HG03457 (cell line): Measurements from ENCODE around the gene ZNF319.

Source experiments
- ATAC-seq: cut with Tn5 transposase; IDR thresholded peaks from one replicate; pipeline ENCODE4 v1.9.1; 2021; ENCODE audit warnings: moderate number of reproducible peaks; ENCODE audit not compliant: unreplicated experiment

Gene ZNF319

DNA sequence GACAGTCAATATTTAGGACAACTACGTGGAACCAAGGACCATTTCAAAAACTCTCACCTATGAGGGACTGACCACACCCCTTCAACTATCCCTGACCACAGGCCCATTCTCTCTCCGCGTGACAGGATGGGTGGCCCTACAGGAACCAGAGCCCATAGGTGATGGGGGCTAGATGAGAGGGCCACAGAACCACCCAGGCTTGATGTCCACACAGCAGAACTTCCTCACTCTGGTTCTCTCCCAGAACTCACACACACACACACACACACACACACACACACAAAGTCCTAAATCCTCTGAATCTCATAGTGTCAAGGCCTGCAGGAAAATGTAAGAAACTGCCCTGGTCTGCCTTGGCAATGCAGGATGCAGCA lies 1.5 kb downstream of the ZNF319 start:
- ATAC-seq, result no peak

DNA sequence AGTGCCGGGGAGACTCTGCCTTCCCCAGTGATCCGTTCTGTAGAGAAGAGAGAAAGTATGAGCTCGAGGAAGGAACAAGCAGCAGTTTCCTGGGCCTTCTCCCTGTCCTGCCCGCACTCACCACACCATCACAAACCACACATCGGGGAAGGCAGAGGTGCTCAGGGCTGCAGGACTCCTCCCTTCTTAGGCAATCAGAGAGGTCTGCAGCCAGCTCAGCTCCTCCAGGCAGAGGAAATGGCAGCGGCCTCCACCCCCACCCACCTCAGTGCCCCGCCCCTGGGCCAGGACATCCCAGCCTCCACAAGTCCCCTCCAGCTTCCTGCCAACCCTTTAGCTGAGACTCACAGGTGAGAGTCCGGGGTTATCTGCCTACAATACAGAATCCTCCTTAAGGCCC lies 2.0 kb downstream of the ZNF319 start:
- ATAC-seq, result no peak

DNA sequence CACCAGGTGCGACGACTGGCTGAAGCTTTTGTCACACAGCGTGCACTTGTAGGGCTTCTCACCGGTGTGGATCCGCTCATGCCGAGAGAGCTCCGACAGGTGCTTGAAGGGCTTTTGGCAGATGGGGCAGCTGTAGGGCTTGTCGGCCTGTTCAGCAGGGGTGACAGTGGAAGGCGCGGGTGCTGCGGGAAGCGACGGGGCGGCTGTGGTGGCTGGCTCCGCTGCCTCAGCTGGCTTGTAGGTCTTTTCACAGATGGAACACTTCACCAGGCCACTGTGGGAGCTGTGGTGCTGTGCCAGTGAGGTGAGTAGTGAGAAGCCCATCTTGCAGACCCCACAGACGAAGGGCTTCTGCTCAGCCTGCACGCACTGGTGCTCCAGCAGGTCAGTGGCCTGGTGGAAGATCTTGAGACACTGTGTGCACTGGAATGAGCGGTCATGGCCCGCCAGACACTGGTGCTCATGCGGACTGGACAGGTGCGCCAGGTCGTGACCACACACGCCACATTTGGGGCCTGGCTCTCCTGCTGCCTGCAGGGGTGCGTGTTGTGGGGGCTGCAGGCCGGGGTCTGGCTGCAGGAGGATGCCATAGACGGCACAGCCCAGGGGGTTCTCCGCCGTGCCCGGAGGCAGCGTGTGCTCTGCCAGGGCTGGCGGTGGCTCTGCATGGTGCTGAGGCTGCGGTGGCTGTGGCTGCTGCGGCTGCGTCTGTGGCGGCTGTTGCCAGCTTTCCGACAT lies 2.8 kb downstream of the ZNF319 start:
- ATAC-seq, result no peak

DNA sequence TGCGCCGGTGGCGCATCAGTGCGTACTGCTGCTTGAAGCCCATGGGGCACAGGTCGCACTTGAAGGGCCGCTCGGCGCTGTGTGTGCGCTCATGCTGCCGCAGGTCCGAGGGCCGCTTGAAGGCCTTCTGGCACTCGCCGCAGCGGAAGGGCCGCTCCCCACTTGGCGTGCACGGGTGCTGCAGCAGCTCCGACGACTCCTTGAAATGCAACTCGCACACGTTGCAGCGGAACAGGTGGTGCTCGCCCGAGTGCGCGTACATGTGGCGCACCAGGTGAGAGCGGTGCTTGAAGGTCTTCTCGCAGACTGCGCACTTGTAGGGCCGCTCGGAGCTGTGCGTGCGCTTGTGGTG lies 3.3 kb downstream of the ZNF319 start:
- no peak for ATAC-seq

DNA sequence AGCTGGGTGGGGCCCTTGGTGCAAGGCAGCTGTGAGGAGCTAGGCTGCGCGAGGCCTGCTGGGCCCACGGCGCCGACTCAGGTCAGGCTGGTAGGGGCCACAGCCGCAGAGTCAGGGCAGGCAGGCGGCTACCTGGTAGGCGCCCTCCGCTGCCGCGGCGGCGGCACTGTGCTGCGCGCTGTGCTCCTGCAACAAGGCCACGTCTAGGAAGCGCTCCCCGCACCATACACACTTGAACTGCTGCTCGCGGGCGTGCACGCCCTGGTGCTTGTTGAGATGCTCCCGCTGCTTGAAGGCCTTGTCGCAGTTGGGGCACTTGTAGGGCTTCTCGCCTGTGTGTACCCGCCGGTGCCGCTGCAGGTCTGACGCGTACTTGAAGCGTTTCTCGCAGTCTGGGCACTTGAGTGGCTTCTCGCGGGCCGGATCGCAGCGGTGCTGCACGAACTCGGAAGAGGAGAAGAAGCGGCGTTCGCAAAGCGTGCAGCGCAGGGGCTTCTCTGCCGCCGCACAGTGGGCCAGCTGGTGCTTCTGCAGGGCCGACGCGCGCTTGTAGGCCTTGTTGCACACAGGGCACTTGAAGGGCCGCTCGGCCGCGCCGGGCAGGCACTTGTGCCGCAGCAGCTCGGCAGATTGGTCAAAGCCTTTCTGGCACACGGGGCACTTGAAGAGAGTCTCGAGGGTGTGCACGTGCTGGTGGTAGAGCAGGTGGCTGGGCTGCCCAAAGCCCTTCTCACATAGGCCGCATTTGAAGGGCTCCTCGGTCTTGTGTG lies 3.9 kb downstream of the ZNF319 start:
- ATAC-seq, result no peak

DNA sequence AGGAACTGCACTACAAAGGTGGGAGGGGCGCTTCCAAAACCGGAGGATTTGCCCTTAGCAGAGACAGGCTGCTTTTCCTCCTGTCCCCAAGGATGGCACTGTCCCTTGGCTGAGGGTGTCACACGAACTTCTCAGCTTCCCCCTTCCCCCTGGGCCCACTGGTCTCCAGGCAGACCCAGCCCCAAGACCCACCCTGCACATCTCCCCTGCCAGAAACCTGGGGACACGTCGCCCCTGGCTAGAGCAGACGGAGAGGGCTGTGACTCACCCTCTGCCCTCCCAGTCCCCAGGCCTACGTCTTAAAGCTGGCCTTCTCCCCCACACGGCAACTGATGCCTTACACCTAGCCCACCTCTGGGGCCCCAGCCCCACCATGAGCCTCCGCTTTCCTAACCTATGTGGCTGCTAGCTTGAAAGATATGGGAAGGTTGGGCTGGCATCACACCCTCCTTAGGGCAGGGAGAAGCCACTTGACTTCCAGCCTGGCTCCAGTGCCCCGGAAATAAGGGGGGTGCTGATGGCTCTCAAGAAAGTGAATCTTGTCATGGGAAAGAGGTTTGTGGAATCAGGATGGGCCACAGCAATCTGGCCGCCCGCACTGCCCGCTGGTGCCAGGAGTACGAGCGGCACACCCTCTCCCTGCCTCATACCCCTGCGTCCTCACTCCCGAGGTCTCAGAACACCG lies 4.6 kb downstream of the ZNF319 start:
- no peak for ATAC-seq

DNA sequence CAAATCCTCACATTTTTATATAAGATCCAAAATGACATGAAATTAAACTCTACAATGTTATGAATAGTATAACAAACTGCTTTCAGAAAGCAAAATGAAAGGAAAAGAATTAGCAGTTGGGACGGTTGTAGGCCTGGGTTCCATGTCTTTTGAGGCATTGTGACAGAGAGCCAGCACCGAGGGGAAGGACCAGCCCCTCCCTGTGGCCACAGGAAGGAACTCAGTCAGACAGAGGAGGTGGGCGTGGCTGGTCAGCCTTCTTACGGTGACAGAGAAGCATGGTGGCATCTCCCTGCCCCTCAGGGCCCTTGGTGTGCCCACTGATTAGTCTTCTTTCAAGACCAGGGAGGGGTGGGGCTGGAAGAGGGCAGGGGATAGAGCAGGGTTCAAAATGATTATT lies 5.7 kb downstream of the ZNF319 start:
- no peak for ATAC-seq

DNA sequence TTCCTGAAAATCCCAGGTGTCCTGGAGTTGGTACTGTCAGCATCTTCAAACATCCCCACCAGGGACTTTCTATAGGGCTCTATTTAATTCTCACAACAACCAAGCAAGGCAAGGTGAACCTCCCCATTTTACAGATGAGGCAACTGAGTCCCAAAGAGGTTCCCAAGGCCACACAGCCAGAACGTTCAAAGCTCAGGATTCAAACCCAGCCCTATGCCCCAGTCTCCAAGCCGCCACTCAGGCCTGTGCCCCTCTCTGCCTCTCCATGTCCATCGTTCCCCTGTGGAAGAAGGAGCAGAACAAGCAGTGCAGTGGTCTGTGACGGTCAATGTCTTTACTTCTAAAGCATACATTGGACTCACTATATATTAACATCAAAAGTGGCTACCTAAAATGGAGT lies 6.1 kb downstream of the ZNF319 start:
- no peak for ATAC-seq

DNA sequence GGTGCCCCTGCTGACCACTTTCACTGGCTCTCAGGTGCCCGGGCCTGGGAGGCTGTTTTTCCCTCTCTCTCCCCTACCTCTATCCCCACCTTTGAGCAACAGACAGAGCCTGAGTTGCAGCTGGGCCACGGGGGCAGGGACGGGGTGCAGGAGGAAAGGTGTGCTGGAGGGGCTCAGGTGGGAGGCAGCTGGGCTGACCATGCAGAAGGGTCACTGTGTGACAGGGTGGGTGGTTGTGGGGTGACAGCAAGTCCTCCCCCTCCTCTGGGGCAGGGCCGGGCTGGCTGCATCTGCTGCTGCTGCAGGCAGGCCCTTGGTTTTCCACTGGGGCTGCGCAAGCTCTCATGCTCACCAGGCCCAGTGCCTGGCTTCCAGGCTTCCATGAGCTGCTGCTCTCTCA lies 6.6 kb downstream of the ZNF319 start:
- no peak for ATAC-seq

DNA sequence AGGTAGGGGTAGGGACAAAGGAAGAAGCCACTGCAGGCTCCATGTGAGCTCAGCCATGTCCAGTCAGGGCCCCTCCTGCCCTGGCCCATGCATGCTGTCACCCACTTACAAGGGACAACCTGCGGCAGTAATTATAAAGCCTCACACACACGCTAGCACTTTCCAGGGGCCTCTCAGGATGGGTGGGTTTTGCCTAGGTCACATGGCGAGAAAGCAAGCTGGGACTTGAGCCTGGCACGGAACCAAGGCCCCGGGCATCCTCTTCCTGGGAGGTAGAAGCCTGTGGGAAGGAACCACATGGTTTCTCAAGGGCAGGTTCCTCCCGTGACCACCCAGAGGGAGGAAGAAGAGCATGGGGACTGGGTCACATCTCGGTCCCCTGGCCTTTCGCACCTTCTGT lies 7.0 kb downstream of the ZNF319 start:
- ATAC-seq, result no peak

DNA sequence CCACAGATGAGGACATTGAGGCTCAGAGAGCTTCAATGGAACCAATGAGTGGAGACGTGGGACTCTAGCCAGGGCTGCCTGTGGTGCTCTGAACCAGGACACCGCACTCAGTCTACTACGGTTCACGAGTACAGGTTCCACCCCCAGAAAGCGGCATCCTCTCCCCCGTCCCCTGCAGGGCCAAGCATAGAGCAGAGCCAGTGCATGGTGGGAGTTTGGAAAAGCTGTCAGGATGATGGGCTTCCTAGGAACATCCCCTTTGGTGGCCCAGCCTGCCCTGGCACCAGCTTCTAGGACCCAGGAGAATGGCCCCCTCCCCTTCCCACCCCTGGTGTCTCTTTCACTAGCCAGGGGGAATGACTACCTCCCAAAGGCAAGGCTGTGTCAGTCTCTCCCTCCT lies 8.4 kb downstream of the ZNF319 start:
- no peak for ATAC-seq

DNA sequence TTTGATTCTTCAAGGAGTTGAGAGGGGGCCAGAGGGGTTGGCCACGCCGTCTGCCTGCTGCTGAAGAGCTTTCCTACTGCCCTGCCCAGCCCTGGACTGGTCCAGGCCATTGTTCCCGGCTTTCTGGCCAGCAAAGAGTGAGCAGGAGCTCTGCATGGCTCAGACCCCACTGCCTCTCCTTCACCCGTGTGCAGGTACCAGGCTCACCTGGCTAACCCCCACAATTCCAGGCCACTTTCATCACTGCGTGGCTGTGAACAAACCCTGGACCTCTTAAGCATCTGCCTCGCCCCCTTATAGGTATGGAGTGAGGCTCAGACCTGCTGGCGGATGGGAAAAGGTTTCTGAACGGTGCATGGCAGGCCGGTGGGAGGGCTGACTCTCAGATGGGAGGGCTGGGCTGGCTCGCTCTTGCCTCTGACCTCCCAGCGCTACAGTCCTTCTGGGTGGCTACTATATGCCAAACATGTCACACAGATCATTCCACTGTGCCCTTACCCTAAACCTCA lies 8.9 kb downstream of the ZNF319 start:
- ATAC-seq, result no peak

DNA sequence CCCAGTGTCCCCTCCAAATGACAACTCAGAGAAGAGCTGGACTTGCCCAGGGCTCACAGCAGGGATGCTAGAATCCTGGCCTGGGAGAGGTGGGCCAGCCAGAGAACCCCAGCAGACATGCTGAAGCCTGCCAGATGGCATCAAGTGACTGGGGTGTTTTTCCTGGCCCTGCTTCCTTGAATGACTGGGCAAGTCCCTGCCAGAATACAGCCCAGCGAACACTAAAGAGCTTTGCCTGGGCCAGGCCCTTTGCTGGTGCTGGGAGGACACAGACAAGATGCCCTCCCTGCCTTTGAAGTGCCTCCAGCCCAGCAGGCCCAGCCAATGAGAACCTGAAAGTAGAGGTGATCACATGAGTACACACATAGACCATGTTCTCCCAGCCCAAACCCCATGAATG lies 11.5 kb downstream of the ZNF319 start:
- ATAC-seq, result no peak

DNA sequence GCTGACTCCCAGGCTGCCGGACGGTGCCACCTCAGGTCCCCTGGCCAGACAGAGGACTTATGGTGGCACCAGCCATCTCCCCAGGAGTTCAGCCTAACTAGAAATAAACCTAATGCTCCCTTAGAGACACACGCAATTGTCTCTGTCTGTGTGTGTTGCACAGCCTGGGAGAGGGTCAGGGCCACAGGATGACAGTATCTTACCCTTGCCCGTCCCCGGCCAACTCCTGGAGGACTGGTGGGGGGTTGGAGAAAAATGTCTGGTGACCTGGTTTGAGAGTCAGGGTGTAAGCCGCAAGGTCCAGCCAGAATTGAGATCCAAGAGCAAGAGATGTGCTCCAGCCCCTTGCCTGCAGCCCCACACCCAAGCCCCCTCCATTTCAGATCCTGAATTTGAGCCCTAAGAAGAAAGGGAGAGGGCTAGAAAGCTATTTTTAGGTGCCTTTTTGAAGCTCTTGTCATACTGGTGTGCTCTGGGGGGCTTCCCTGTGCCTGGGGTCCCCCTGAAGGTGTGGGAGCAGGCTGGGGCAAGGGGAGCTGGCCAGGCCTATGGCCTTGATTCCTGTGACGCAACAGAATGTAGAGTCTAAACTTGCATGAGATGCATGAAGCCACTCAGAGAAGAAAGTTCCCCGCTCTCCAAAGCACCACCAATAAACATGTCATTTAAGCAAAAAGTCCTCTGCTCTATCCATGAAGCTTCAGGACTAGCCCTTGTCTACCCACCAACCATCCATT lies 12.9 kb downstream of the ZNF319 start:
- ATAC-seq, result no peak

DNA sequence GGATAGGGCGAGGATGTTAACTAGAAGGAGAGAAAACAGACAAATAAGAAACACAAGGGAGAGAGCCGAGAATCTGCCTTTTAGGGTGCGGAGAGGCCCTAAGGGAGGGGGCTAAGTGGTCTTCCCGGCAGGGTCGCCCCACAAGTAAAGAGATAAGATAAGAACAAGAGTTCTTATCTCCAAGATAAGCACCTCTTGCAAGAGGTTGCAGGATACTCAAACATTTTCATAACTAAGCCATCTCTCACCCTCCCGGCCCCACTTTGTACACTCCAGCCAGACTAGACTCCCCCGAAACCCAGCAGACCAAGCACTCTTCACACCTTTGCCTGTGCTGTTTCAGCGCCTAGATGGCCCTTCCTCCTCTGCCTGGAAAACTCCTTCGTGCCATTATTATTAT lies 14.3 kb downstream of the ZNF319 start:
- no peak for ATAC-seq

DNA sequence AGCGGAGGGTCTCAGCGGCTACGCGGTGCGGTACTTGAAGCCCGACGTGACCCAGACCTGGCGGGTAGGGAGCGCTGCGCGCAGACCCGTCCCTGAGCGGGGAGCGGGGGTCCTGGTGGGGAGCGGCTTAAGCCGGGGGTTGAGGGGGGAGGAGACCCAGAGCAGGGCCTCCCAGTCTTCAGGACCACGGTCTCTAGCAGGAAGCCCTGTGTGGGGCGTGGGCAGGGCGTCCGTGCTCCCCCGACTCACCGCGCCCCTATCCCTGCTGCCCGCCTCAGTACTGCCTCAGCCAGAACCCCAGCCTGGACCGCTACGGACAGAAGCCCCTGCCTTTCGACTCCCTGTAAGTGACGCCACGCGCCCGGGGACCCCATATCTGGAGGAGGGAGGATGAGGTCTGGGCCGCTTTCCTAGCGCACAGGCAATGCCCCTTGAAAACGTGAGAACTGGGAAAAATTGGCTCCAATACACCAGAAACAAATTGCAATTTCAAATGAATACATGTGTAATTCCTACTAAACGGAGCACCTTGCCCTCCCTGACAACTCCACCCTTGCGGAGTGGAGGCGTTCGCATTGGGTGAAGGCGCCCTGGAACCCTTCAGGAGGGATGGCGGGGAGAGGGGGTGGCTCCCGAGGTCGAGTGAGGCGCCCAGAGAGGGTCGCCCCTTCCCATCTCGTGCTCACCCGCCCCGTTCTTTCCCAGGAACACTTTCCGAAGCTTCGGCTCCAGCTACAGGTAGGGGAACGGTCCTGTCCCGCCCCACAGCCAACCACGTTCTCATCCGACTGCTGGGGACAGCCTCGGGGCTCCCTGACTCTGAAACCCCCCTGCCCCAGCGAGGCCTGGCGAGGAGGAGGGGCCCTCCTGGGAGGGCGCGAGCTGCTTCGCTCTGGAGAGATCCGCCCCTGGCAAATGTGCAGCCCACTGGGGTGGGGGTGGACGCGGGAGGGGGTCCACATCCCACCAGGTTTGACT lies 15.0 kb downstream of the ZNF319 start:
- no peak for ATAC-seq

DNA sequence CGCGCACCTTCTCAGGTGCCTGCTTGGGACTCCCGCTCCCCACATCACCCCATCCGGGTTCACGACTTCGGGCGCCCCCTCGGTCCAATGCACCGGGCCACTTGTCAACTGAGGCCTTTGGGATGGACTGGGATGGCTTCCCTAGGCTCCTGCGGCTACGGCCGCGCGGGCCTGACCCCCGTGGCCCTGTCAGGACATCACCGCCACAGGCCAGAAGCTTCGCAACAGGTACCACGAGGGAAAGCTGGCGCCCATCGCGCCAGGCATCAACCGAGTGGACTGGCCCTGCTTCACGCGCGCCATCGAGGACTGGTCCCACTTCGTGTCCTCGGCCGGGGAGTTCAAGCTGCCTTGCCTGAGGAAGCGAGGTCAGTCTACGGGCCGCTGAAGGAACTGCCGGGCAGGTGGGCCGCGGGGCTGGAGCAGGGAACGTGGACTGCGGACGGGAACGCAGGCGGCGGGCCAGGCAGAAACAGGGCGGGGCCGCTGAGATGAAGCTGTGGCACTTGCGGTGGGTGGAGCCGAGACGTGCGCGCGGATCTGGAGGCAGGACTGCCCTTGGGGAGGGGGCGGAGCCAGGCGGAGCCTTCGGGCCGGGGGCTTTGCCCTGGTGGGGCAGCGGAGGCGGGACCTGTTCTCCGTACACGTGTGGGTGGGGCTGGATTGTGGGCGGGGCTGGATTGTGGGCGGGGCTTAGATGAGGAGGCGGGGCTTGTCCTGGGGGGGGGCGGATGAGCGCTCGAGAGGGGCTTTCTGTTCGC lies 15.8 kb downstream of the ZNF319 start:
- no peak for ATAC-seq

DNA sequence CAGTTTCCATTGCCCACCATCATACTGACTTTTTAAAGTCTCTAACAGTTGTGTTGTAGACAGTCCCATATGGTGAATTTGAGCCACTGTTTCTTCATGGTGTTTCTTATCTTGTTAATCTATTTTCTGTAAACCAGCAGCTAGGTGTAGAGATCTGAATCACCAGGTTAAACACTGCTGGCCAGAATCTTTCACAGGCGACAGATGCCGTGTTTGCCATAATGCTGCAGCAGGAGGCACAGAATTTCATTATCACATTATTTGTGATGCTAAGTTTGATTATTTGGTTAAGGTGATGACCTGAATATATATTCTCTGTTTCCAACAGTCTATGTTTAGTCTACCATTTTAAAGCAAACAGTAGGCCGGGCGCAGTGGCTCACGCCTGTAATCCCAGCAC lies 18.1 kb downstream of the ZNF319 start:
- ATAC-seq, result no peak

DNA sequence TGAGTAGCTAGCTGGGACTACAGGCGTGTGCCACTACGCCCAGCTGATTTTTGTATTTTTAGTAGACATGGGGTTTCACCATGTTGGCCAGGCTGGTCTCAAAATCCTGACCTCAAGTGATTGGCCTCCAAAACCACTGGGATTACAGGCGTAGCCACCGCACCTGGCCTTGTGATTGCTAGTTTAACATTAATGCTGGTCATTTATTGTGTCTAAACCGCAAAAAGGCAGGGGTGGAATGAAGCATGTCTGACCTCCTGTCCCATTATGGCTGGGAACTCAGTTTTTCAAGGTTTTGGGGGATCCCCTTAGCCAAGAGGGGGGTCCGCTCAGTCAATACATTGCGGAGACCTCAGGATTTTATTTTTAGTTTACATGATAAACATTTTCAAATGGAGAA lies 18.8 kb downstream of the ZNF319 start:
- ATAC-seq, result no peak
